ENCODE data around the gene NISCH. TPM values are rescaled to one million over a fixed set of nuclear protein-coding genes. Genes with fewer than 3 reads are reported as not detected.

The NISCH gene
- total and polyA plus RNA-seq, 2 of the 8 experiments (the other 6 are each of a cell fraction or from before 2014, with no cell fraction given), result 71.2 to 71.9 TPM

DNA sequence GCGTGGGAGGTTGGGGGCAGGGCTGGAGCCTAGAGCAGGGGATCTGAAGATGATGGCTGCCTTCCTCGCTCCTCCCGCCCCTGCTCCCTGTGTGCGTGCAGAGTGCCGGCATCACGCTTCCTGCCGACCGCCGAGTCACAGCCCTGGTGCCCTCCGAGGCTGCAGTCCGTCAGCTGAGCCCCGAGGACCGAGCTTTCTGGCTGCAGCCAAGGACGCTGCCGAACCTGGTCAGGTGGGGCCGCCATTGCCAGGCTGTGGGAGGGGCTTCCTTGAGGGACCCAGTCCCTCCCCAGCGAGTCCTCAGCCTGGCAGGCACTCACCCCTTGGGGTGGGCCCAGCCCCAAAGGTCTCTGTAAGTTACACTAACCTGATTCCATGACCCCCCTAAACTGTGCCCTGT is 57.3 kb downstream of the NISCH start:
- H3K79me2 ChIP-seq (ENCODE audit: control insufficient read depth in 1 of 2, insufficient read depth in 2 of 2, low read length in 2 of 2), result no peaks in the 10 kb centered on the region
- H3K4ac ChIP-seq (replicated peaks; ENCODE audit: insufficient read length, low read depth, low read length), result no peak overlapping the region
- H2BK12ac ChIP-seq (ENCODE audit: low read depth, low read length), result no peak overlapping the region
- POLR2A ChIA-PET (ENCODE audit: partially characterized antibody), result interaction anchor here (0.6 to 4.1 kb wide), 5 partner anchors 11 to 90 kb away, joined by 3 to 16 read pairs (median 3); no protein-coding TSS in a partner anchor
- H2BK15ac ChIP-seq (ENCODE audit: low read length), result 0 out of 2 replicates have a peak overlapping the region, but pooled peaks have one; percentile 61
- peaks cover 0 to 4% (median 0%) of the 10 kb centered on the region in 4 experiments; a peak in 1 of 7 replicates for H3K4me1 ChIP-seq (replicated peaks in 1 of 4; ENCODE audit: control insufficient read depth in 3 of 4, insufficient read depth in 4 of 4, low read length in 3 of 4)
- no peak overlapping the region for H4K5ac ChIP-seq (ENCODE audit: insufficient read length, low read depth, low read length)
- H3K14ac ChIP-seq (ENCODE audit: insufficient read length), result no peak overlapping the region
- H3K27ac ChIP-seq (ENCODE audit: low read depth, low read length), result no peak overlapping the region
- H2BK20ac ChIP-seq (ENCODE audit: low read length), result no peak overlapping the region
- H3K4me3 ChIP-seq (ENCODE audit: extremely low read depth in 1 of 4, insufficient read depth in 2 of 4, low read depth in 3 of 4, low read length in 4 of 4), result no peak overlapping the region
- no peaks in the 10 kb centered on the region for H3K23me2 ChIP-seq (ENCODE audit: low read depth, low read length)
- no peak overlapping the region for H3K18ac ChIP-seq (ENCODE audit: extremely low read depth, low read length)
- no peak overlapping the region for H2AK5ac ChIP-seq (ENCODE audit: low read depth, low read length)
- no peaks in the 10 kb centered on the region for H3K9me3 ChIP-seq (ENCODE audit: insufficient read depth in 2 of 2, low read depth in 1 of 2, low read length in 1 of 2)
- no peak overlapping the region for H3K23ac ChIP-seq (ENCODE audit: insufficient read length)
- no peak overlapping the region for H3K4me2 ChIP-seq (ENCODE audit: insufficient read depth in 1 of 2, low read depth in 2 of 2, low read length in 2 of 2)
- no peaks in the 10 kb centered on the region for H3K36me3 ChIP-seq (ENCODE audit: control insufficient read depth in 2 of 4, insufficient read depth in 4 of 4, low read length in 3 of 4)
- DNase-seq (ENCODE audit: low read depth in 1 of 2, low spot score in 2 of 2), result no peak
- 87% methylated on average over 17 of the region's 17 CpGs; no CpG with 5 or more reads in 1 of the 2 experiments for WGBS, 2 experiments (ENCODE audit: extremely low coverage in 1 of 2, insufficient coverage in 1 of 2, insufficient read length in 1 of 2, insufficient replicate concordance in 2 of 2, low coverage in 1 of 2, low lambda C conversion rate in 2 of 2, missing lambda C conversion rate in 1 of 2)
- H3K27me3 ChIP-seq (replicated peaks in 1 of 4; ENCODE audit: control insufficient read depth in 3 of 4, extremely low read depth in 1 of 4, insufficient read depth in 3 of 4, low read length in 3 of 4), result peaks cover 0 to 3% (median 1%) of the 10 kb centered on the region in 4 experiments; a peak in 4 of 7 replicates
- TF ChIP-seq TBP (IDR thresholded peaks at IDR 0.05; ENCODE audit: low read depth, low read length) (no peak), TCF12 (IDR thresholded peaks at IDR 0.05; ENCODE audit: low read depth, low read length) (no peak), EP300 (IDR thresholded peaks at IDR 0.05; ENCODE audit: borderline replicate concordance in 1 of 2, low read depth in 2 of 2, low read length in 2 of 2) (no peak), SUZ12 (IDR thresholded peaks at IDR 0.05; ENCODE audit: low read length) (no peak), POLR2A (IDR thresholded peaks at IDR 0.05; ENCODE audit: control extremely low read depth in 1 of 2, low read depth in 2 of 2, low read length in 2 of 2) (no peak), PHF8 (conservative IDR thresholded peaks at IDR 0.05; ENCODE audit: low read depth, low read length) (no peak), ZNF274 (IDR thresholded peaks at IDR 0.05; ENCODE audit: borderline replicate concordance, extremely low read depth, low read length) (no peak), RBBP5 (IDR thresholded peaks at IDR 0.05; ENCODE audit: borderline replicate concordance, low read depth, low read length) (no peak), HDAC2 (IDR thresholded peaks at IDR 0.05; ENCODE audit: borderline replicate concordance in 1 of 2, low read depth in 2 of 2, low read length in 2 of 2) (no peak)
- H4K91ac ChIP-seq (replicated peaks; ENCODE audit: insufficient read length, low read length), result no peak overlapping the region
- FAIRE-seq, result no peak
- CTCF ChIA-PET (ENCODE audit: partially characterized antibody), result interaction anchor here (0.8 to 2.7 kb wide), 6 partner anchors 10 to 65 kb away, joined by 3 to 12 read pairs (median 4); partner anchors contain the start of gene STAB1
- no peak overlapping the region for H2BK5ac ChIP-seq (ENCODE audit: low read depth, low read length)
- no peaks in the 10 kb centered on the region for H3K79me1 ChIP-seq (ENCODE audit: low read depth, low read length)
- H3K56ac ChIP-seq (replicated peaks; ENCODE audit: insufficient read length, low read depth, low read length), result no peak overlapping the region
- H2BK120ac ChIP-seq (replicated peaks; ENCODE audit: low read depth, low read length), result no peak overlapping the region
- peak overlapping the region; percentile 31; the same call in 1 of the 2 replicates for H4K8ac ChIP-seq (ENCODE audit: extremely low read depth, insufficient read depth, low read length)
- H4K20me1 ChIP-seq (replicated peaks in 1 of 2; ENCODE audit: control insufficient read depth in 1 of 2, insufficient read depth in 2 of 2, low read length in 2 of 2), result peaks cover 0 to 1% of the 10 kb centered on the region in 2 experiments
- H2AFZ ChIP-seq (ENCODE audit: low read length), result 0 out of 2 replicates have a peak overlapping the region, but pooled peaks have one; percentile 3
- no peak overlapping the region for H3K9ac ChIP-seq (replicated peaks in 1 of 4; ENCODE audit: extremely low read depth in 1 of 4, low read depth in 3 of 4, low read length in 3 of 4)

Measured in H1 (cell line).